Cardiac muscle cell (in vitro differentiated cells and primary cell): ENCODE results near the gene PABPN1L. TPM values are rescaled to one million over a fixed set of nuclear protein-coding genes. Genes with fewer than 3 reads are reported as not detected.

Experiments
- DNase-seq, 2 donors: peaks; one replicate each; pipeline versions ENCODE4 v3.0.0 to v3.0.0-alpha.2; 2010 to 2017; ENCODE audit warnings: low read depth in 1 of 2, low spot score in 1 of 2
- H3K27ac ChIP-seq: fragments of 200-600 bp; sonication (generic); 2 replicates; pipeline ENCODE4 v1.5.1; 2016
- H3K27me3 ChIP-seq: fragments of 200-600 bp; sonication (generic); 2 replicates; pipeline ENCODE4 v1.6.0; 2016; ENCODE audit warnings: control low read depth
- H3K36me3 ChIP-seq: fragments of 200-600 bp; sonication (generic); 2 replicates; pipeline ENCODE4 v1.5.1; 2016; ENCODE audit warnings: control low read depth
- H3K4me1 ChIP-seq: fragments of 200-600 bp; sonication (generic); 2 replicates; pipeline ENCODE4 v1.8.1; 2017; ENCODE audit warnings: low read depth, mild to moderate bottlenecking, mixed run types
- H3K4me3 ChIP-seq: fragments of 200-600 bp; sonication (generic); 2 replicates; pipeline ENCODE4 v1.5.1; 2016; ENCODE audit warnings: mild to moderate bottlenecking
- H3K9me3 ChIP-seq: fragments of 200-600 bp; sonication (generic); 2 replicates; pipeline ENCODE4 v1.5.1; 2017; ENCODE audit warnings: low read depth, mild to moderate bottlenecking, control low read depth
- polyA plus RNA-seq: library from polyadenylated mRNA; unstranded; fragments of >200 nt; fragmentation: Nextera tagmentation; extraction: Ambion mirVana; gene quantifications from 2 replicates; pipeline ENCODE4 v1.2.1, GENCODE V29; 2016
- total RNA-seq: library from RNA; depleted of rRNA; stranded (reverse); fragments of >200 nt; gene quantifications from 2 replicates; pipeline ENCODE4 v1.2.3, GENCODE V29; 2016
- TF ChIP-seq, protein P1 (sequence below): IDR thresholded peaks from 2 replicates; pipeline ENCODE4 v1.5.1; 2012; ENCODE audit warnings: low read depth, mild to moderate bottlenecking, low read length

The PABPN1L gene
- total and polyA plus RNA-seq, 2 experiments from 2014 or later: 0.32 TPM; not detected in 1

DNA sequence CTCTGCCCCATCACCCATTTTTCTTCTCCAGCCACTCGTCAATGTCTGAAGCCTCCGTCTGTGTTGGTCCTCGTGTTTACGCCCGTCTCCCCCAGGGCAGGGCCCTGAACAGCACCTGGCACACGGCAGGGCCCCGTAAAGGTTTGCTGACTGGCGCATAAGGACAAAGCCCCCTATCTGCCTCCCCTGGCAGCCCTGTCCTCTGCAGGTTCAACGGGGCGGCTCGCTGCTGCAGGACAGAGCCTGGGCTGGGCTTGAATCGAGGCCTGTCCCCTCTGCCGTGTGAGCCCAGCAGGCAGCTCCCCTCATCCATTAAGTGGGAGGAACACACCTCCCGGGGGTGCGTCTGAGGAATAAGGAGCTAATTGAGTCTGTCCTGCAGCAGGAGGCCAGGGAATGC lies 46.1 kb upstream of the PABPN1L start:
- H3K4me1 ChIP-seq: peaks cover 5% of the 10 kb centered on the region
- H3K27ac ChIP-seq: no peak overlapping the region

DNA sequence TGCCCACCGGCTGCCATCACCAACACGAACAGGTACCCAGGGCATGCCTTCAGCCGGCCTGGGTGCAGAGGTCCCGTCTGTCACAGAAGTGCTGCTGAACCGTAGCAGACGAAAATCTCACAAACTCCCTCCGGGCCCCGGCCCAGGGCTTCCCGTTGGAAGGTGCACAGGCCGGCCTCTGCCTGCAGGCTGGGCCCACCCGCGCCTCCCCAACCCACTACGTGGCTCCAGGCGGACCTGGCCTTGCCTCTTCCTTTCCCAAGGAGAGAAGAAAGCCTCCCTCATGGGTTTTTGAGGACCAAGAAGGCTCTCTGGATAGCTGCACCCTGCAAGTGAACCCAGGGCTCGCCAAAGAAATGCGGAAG lies 45.5 kb upstream of the PABPN1L start:
- TF ChIP-seq, protein P1, sequence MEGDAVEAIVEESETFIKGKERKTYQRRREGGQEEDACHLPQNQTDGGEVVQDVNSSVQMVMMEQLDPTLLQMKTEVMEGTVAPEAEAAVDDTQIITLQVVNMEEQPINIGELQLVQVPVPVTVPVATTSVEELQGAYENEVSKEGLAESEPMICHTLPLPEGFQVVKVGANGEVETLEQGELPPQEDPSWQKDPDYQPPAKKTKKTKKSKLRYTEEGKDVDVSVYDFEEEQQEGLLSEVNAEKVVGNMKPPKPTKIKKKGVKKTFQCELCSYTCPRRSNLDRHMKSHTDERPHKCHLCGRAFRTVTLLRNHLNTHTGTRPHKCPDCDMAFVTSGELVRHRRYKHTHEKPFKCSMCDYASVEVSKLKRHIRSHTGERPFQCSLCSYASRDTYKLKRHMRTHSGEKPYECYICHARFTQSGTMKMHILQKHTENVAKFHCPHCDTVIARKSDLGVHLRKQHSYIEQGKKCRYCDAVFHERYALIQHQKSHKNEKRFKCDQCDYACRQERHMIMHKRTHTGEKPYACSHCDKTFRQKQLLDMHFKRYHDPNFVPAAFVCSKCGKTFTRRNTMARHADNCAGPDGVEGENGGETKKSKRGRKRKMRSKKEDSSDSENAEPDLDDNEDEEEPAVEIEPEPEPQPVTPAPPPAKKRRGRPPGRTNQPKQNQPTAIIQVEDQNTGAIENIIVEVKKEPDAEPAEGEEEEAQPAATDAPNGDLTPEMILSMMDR: no peak
- H3K9me3 ChIP-seq: no peaks in the 10 kb centered on the region
- no peak overlapping the region for H3K4me3 ChIP-seq
- no peaks in the 10 kb centered on the region for H3K27me3 ChIP-seq
- no peak for DNase-seq
- no peaks in the 10 kb centered on the region for H3K36me3 ChIP-seq
- no peaks in the 10 kb centered on the region for H3K4me1 ChIP-seq
- no peak overlapping the region for H3K27ac ChIP-seq

More for the DNA sequence above, 46.1 kb upstream of the PABPN1L start:
- TF ChIP-seq, protein P1: no peak
- Histone ChIP-seq H3K9me3 (no peaks in the 10 kb centered on the region), H3K36me3 (no peaks in the 10 kb centered on the region), H3K4me3 (no peak overlapping the region), H3K27me3 (no peaks in the 10 kb centered on the region)
- no peak for DNase-seq

DNA sequence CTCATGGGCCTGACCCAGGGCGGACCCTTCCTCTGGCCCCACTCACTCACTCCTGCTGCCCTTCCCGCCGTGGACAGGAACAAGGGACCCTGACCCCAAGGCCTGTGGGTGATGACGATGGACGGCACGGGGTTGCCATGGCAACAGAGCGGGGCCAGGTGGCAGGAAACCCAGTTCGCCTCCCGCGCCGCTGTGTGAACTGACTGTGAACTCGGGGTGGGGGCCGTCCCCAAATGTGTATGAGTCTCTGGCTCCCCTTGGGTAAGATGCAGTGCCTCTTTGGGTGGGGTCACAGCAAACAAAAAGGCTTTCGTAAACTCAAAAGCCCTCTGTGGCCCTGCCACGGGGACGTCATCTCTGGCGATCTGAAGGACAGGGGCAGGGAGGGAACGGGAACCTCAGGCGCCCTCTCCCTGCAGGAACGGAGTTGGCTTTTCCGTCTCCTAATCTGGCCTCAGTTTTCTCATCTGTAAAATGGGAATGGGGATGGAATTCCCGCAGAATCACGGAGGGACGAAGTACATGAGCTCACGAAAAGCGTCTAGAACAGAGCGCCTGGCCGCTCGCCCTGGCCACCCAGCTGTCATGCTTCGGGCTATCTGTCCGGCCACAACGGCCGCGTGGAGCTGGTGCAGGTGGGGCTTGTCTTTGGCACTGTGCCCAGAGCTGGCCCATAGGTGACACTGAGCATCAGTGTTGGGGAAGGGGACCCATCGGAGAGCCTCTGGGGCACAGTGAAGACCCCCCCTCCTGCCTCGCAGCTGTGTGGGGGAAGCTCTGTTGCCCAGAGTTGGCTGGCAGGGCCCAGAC lies 44.9 kb upstream of the PABPN1L start:
- DNase-seq: no peak
- H3K4me3 ChIP-seq: no peak overlapping the region
- TF ChIP-seq, protein P1: no peak
- H3K36me3 ChIP-seq: no peaks in the 10 kb centered on the region
- H3K4me1 ChIP-seq: no peaks in the 10 kb centered on the region
- no peak overlapping the region for H3K27ac ChIP-seq
- H3K9me3 ChIP-seq: no peaks in the 10 kb centered on the region
- no peaks in the 10 kb centered on the region for H3K27me3 ChIP-seq

DNA sequence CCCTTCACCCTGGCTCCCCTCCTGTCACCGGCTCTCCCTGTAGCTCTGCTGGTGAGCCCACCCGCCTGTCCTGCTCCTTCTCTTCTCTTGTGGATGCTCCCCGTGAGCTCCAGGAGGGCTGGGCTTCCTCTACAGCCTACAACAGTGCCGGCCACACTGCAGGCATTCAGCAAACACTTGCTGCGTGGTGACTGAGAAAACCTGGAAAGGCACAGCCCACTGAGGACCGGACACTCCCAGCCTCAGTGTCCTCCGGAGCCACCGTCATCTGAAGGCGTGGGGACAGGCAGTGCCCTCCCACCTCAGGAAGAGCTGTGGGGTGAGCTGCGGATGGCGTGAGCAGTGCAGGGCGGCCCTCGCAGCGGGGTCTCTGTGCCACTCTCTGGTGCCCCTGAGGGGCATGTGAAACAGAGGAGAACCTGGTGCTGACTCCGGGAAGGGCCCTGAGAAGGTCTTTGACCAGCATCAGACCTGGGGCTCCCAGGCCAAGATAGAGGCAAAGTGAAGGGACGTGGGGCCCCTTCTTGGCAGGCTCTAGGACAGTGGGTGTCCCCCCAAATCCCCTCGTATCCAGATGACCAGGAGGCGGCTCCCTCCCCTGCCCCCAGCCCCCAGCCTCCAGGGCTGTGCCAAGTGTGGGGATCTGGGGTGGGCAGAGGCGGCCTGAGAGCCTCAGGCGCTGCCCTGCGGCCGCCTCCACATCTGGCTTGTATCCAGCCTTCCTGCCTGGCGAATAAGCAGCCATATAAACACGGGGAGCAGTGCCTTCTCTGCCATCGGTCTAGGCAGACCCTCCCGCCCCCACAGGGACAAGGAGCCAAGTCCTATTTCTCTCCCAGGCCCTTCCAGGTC lies 44.0 kb upstream of the PABPN1L start:
- no peaks in the 10 kb centered on the region for H3K4me1 ChIP-seq
- no peaks in the 10 kb centered on the region for H3K9me3 ChIP-seq
- H3K4me3 ChIP-seq: no peak overlapping the region
- TF ChIP-seq, protein P1: no peak
- H3K36me3 ChIP-seq: no peaks in the 10 kb centered on the region
- no peak overlapping the region for H3K27ac ChIP-seq
- H3K27me3 ChIP-seq: no peaks in the 10 kb centered on the region
- DNase-seq: peak in 1 of 2 donors; percentile 10

DNA sequence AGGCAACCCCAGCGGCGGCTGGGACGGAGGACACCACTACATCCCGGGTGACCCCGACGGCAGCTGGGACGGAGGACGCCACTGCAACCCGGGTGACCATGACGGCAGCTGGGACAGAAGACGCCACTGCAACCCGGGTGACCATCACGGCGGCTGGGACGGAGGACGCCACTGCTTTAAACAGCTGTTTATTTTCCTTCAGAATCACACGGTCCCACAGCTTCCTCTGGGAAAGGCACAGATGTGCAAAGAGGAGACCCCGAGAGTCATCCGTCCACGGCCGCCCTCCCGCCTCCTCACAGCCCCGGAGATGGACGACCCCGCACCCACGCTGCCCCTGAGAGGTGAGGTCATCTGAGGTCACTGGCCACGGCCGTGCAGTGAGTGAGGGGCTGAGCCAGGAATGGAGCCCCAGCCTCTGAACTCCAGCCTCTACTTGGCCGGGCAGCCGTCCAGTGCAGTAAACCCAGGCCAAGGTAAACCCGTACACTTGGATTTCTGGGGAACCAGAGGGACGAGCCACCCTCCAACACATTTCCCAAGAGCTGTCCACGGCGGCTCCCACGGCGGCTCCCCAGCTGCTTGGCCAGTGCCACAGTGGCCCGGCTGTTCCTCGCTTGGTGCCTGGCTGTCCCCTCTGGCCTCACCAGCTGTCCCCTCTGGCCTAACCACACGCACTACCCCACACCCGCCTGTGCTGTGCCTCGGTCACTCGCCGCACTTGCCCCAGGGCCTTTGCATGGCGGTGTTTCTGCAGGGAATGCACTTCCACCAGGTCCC lies 43.2 kb upstream of the PABPN1L start:
- Histone ChIP-seq H3K27me3 (no peaks in the 10 kb centered on the region), H3K9me3 (no peaks in the 10 kb centered on the region), H3K4me3 (no peak overlapping the region), H3K4me1 (no peaks in the 10 kb centered on the region), H3K36me3 (no peaks in the 10 kb centered on the region), H3K27ac (no peak overlapping the region)
- TF ChIP-seq, protein P1: no peak
- DNase-seq: no peak
